H1 (cell line): ENCODE measurements around the gene HOXB7.

ENCODE experiments used
- CREB1 ChIP-seq: IDR thresholded peaks from 2 replicates; pipeline ENCODE4 v1.6.1; 2012; ENCODE audit warnings: inconsistent platforms
- EP300 ChIP-seq, 2 experiments: IDR thresholded peaks; 1 replicate in 1 of 2; 2 replicates in 1 of 2; pipeline ENCODE4 v1.6.1; 2011 to 2012; ENCODE audit warnings: low read depth in 2 of 2, low read length in 2 of 2, mild to moderate bottlenecking in 2 of 2, borderline replicate concordance in 1 of 2, inconsistent platforms in 1 of 2, moderate library complexity in 1 of 2
- FOSL1 ChIP-seq: IDR thresholded peaks from 2 replicates; pipeline ENCODE4 v1.6.1; 2011; ENCODE audit warnings: mild to moderate bottlenecking, low read depth, low read length, moderate library complexity; ENCODE audit not compliant: insufficient read depth
- NRF1 ChIP-seq: IDR thresholded peaks from 2 replicates; pipeline ENCODE4 v1.6.1; 2011; ENCODE audit warnings: mild to moderate bottlenecking, low read depth, low read length, improper control_type of control experiment
- SIX5 ChIP-seq: IDR thresholded peaks from 2 replicates; pipeline ENCODE4 v1.6.1; 2011; ENCODE audit warnings: mild to moderate bottlenecking, low read depth, low read length
- TAF1 ChIP-seq: IDR thresholded peaks from 2 replicates; pipeline ENCODE4 v1.6.1; 2011; ENCODE audit warnings: mild to moderate bottlenecking, low read depth, low read length
- ZNF274 ChIP-seq: IDR thresholded peaks from 2 replicates; pipeline ENCODE4 v1.7.0; 2012; ENCODE audit warnings: low read length, borderline replicate concordance; ENCODE audit errors: extremely low read depth
- TF ChIP-seq, protein P1 (sequence below), 3 experiments: IDR thresholded peaks; 1 replicate in 2 of 3; 2 replicates in 1 of 3; pipeline versions ENCODE4 v1.5.1 to v1.6.1; 2011; ENCODE audit warnings: low read length in 3 of 3, mild to moderate bottlenecking in 3 of 3, inconsistent platforms in 2 of 3, low read depth in 1 of 3, moderate library complexity in 1 of 3; ENCODE audit not compliant: insufficient read depth in 1 of 3; ENCODE audit errors: control extremely low read depth in 1 of 3

DNA sequence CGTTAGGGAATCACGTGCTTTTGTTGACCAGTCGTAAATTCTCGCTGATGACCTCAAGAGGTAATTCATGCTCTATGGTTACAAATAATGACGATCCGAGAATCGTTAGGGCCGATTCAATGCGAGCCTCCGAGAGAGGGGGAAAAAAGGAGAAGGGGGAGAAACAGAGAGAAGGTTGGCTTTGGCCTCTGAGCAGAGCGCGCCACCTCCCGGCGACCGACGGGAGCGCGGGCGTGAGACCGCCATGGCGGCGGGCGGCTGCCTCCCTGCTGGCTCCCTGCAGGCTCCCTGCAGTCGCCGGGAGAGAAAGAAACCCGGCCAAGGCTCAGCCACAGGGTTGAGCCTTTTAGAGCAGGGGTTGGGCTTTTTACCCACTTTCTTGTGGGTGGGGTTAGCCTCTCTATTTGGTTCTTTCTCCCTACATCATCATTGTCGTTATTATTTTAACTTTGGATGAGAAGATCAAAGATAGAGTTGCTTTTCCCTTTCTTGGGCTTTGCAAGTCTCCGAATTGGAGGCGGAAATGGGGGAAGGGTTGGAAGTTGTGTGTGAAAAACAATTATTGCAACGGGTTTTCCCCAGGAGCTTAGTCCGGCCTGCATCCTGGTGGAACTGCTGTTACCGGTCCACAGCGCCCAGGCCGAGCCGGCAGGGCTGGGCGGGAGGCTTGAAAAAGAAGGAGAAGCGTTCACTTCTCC, 16.8 kb downstream of the HOXB7 start:
- TF ChIP-seq ZNF274 (no peak), TAF1 (no peak), EP300 (IDR thresholded peaks at IDR 0.05; ENCODE audit: borderline replicate concordance in 1 of 2, low read depth in 2 of 2, low read length in 2 of 2) (no peak), FOSL1 (no peak), SIX5 (no peak), CREB1 (no peak), NRF1 (no peak)
- TF ChIP-seq, protein P1, sequence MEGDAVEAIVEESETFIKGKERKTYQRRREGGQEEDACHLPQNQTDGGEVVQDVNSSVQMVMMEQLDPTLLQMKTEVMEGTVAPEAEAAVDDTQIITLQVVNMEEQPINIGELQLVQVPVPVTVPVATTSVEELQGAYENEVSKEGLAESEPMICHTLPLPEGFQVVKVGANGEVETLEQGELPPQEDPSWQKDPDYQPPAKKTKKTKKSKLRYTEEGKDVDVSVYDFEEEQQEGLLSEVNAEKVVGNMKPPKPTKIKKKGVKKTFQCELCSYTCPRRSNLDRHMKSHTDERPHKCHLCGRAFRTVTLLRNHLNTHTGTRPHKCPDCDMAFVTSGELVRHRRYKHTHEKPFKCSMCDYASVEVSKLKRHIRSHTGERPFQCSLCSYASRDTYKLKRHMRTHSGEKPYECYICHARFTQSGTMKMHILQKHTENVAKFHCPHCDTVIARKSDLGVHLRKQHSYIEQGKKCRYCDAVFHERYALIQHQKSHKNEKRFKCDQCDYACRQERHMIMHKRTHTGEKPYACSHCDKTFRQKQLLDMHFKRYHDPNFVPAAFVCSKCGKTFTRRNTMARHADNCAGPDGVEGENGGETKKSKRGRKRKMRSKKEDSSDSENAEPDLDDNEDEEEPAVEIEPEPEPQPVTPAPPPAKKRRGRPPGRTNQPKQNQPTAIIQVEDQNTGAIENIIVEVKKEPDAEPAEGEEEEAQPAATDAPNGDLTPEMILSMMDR (IDR thresholded peaks at IDR 0.05; ENCODE audit: control extremely low read depth in 1 of 3, insufficient read depth in 1 of 3, low read depth in 1 of 3, low read length in 3 of 3) = peak; percentile 86 to 89 (median 89)
